ENCODE results near the gene SLC2A11.

Gene SLC2A11

DNA sequence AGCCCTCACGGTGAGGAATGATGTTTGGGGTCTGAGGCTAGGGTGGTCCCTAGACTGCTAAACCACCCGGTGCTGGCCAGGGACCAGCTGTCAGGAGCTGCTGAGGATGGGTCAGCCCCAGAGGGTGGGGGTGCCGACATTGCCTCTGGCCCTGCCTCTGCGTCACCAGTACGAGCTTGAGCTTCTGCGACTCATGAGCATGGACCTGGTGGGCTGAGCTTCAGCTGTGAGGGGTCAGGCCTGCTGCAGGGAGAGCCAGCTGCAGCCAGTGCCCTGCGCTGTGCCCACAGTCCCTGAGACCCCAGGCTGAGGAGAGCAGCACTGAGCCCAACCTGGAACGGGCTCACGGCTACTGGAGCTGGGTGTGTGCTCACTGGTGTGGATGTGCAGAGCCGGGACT lies 25.9 kb upstream of the SLC2A11 start:
- in situ Hi-C loops (cut with MboI; ENCODE audit: low sequenced_read_pairs), result no loop called here

GRCh38 chr22:23832226-23833016 lies 25.3 kb upstream of the SLC2A11 start:
- in situ Hi-C loops (cut with MboI; ENCODE audit: low sequenced_read_pairs), result no loop called here

- in situ Hi-C loops (cut with MboI; ENCODE audit: low sequenced_read_pairs), result no loop called here
These were observed 24.5 kb upstream of the SLC2A11 start for GRCh38 chr22:23833017-23833751.

- in situ Hi-C loops (cut with MboI; ENCODE audit: low sequenced_read_pairs), result no loop called here
These were observed 23.8 kb upstream of the SLC2A11 start for GRCh38 chr22:23833911-23834317.

GRCh38 chr22:23834406-23834792 lies 23.3 kb upstream of the SLC2A11 start:
- in situ Hi-C loops (cut with MboI; ENCODE audit: low sequenced_read_pairs), result no loop called here

- in situ Hi-C loops (cut with MboI; ENCODE audit: low sequenced_read_pairs), result no loop called here
These were observed 22.7 kb upstream of the SLC2A11 start for GRCh38 chr22:23834793-23835483.

DNA sequence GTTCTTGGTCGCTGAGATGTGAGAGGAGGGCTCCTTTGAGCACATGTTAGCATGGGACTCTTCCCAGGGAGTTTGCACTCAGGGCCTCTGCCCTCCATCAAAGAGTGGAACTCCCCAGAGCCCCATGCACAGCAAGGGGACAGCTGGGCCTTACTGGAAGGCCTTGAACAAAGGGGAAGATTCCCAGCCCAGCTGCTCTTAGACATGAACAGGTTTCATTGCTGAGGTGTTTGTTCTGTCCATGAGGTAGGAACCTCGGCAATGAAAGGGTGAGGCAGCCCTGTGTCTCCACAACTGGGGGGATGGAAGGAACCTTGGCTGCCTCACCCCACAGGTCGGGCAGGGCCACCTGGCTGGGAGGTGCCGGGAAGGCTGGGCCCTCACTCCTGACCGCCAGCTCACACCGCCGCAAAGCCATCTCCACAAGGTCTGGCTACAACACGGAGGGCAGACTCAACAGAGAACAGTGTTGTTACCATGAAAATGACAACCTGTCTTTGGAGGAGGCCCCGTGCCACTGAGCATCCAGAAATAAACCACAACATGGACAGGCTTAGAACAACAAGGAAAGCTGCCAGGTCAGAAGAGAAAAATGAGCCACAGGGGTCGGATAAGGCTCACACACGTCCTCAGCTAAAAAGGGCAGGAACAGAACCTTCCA lies 22.1 kb upstream of the SLC2A11 start:
- in situ Hi-C loops (cut with MboI; ENCODE audit: low sequenced_read_pairs), result no loop called here

GRCh38 chr22:23836281-23836680 lies 21.4 kb upstream of the SLC2A11 start:
- in situ Hi-C loops (cut with MboI; ENCODE audit: low sequenced_read_pairs), result no loop called here

DNA sequence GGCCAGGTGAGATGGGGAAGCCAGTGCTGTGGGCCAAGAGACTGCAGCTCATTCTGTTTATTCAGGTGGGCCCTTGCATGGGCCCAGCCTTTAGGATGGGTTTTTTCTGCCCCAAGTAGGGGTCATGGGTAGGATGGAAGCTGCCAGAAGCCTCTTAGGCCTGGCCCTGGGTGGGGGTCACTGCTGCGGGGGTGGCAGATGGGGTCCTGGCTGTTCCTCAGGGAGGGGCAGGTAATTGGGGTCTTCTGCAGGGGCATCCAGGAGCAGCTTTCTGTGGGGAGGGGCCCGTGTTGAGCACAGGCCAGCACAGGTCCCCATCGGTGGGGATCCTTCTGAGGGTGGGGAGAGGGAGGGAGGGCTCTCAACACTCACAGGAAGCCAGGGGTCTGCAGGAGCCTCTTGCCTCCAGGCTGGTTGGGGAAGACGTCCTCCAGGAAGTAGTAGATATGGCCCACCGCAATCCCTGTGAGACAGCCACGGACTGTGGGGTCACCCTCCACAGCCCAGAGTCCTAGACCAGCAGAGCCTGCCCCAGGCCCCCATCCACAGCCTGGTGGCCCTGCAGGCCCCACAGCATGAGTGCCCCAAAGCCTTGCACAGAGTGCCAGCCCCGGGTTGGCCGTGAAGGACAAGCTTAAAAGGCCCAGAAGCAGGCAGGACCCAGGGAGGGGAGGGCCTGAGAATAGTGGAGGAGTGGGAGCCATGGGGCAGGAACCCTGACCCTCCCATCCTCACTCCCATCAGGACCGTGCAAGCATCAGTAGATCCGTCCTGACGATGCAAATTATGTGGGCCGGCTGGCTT lies 20.8 kb upstream of the SLC2A11 start:
- in situ Hi-C loops (cut with MboI; ENCODE audit: low sequenced_read_pairs), result no loop called here

DNA sequence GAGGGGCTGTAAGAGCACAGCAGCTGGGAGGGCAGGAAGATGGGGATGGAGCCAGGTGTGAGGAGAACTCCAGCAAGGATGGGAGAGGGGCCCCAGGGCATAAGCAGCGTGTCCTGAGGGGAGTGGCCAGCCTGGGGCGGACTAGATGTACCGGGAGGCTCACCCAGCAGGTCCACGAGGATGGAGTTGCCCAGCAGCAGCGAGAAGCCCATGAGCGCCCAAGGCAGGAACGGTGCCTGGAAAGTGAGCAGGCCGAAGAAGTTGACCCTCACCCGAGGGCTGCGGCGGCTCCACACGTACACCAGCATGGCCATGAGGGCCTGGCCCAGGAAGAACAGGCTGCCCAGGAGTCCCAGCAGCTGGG lies 20.2 kb upstream of the SLC2A11 start:
- in situ Hi-C loops (cut with MboI; ENCODE audit: low sequenced_read_pairs), result no loop called here

- in situ Hi-C loops (cut with MboI; ENCODE audit: low sequenced_read_pairs), result no loop called here
These were observed 19.6 kb upstream of the SLC2A11 start for GRCh38 chr22:23837911-23838680.

- in situ Hi-C loops (cut with MboI; ENCODE audit: low sequenced_read_pairs), result no loop called here
These were observed 18.8 kb upstream of the SLC2A11 start, which contains the start of gene DERL3 for GRCh38 chr22:23838681-23839468. DERL3 (minus strand) TSS chr22:23839006; CDS start chr22:23838987, 19 bp downstream.

DNA sequence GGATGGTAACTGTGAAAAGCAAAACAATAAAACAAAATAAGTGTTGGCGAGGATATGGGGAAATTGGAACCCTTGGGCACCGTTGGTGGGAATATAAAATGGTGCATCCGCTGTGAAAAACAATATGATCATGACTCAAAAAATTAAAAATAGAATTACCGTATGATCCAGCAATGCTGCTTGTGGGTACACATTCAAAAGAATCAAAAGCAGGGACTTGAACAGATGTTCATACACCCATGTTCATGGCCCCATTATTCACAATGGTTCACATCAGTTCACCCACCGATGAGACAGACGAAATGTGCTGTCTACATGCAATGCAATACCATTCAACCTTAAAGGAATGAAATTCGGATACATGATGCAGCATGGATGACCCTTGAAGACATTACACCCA lies 17.6 kb upstream of the SLC2A11 start:
- in situ Hi-C loops (cut with MboI; ENCODE audit: low sequenced_read_pairs), result no loop called here

- in situ Hi-C loops (cut with MboI; ENCODE audit: low sequenced_read_pairs), result no loop called here
These were observed 16.4 kb upstream of the SLC2A11 start for GRCh38 chr22:23841292-23841691.

DNA sequence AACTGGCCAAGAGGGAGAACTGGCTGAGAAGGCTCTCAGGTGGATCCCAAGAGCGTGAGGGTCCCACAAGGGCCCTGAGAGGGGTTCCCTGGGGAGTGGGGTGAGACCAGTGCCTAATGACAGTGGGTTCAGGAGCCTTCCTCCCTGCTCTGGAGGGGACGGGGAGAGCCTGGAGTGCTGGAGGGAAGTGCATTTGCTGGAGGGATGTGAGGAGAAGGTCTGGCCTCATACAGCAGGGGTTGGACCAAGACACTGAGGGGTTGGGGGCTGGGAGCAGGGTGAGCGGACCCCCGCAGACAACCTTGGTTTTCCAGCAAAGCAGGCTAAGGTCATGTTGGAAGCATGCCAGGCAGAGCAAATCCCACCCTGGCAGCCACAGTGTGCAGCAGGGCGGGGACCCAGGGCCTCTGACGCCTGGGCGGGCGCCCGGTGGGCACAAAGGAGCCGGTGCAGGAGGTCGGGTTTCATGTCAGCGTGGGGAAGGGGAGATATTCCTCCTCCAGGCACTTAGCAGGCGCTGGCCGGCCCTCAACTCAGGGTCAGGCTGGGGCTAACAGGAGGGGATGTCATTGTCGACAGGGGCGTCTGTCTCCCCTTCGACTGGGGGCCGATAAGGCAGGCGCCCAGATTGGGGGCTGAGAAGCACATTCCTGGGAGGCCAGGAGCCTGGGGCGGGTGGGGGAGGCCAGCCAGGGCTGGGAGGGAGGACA lies 15.8 kb upstream of the SLC2A11 start:
- in situ Hi-C loops (cut with MboI; ENCODE audit: low sequenced_read_pairs), result no loop called here

GRCh38 chr22:23842599-23842998 lies 15.1 kb upstream of the SLC2A11 start:
- in situ Hi-C loops (cut with MboI; ENCODE audit: low sequenced_read_pairs), result no loop called here

DNA sequence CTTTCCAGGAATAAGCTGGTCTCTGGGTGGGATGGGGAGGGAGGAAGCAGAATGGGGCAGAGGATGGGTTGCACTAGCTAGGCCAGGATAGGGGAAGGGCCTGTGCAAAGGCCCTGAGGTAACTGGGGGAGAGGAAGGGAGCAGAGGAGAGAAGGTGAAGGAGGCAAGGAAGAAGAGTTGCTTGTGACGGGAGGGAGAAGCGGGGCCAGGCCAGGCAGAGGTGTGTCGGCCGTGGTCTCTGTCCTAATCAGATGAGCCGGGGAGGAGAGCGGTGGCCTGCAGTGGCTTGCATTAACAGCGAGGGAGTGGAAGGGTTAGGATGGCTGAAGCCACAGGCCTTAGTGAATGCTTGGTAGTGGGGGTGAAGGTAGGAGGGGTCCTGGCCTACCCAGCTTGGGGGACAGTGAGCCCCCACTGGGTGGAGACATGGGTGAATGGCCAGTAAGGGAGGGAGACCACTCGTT lies 12.9 kb upstream of the SLC2A11 start:
- in situ Hi-C loops (cut with MboI; ENCODE audit: low sequenced_read_pairs), result no loop called here
